B cell (primary cell): ENCODE results near the gene CTIF. TPM values are rescaled to one million over a fixed set of nuclear protein-coding genes. Genes with fewer than 3 reads are reported as not detected.

Experiments used
- ATAC-seq: fragments of 200-7000 bp; cut with Tn5 transposase; one replicate; pipeline ENCODE4 v1.10.0; 2021; ENCODE audit warnings: low read depth, mild to moderate bottlenecking, moderate number of reproducible peaks, moderate library complexity
- CTCF ChIA-PET: fragments of 350-600 bp; sonication (Branson Sonifier 250); formaldehyde crosslinking; loops from one replicate; lab custom pipeline; 2021; ENCODE audit warnings: antibody characterized with exemption, inconsistent platforms; lab: Charles Lee
- POLR2A ChIA-PET: fragments of 350-600 bp; sonication (Branson Sonifier 250); formaldehyde crosslinking; loops from one replicate; lab custom pipeline; 2021; ENCODE audit warnings: antibody characterized with exemption; lab: Charles Lee
- DNase-seq: peaks from one replicate; pipeline ENCODE4 v3.0.0; 2013
- H2AFZ ChIP-seq: 2 replicates; pipeline ENCODE4 v1.6.1; 2012; ENCODE audit warnings: mild to moderate bottlenecking, low read depth, low read length; ENCODE audit not compliant: insufficient read depth, poor library complexity, severe bottlenecking
- H3K27ac ChIP-seq, 2 donors: 1 replicate in 1 of 2; 2 replicates in 1 of 2; pipeline ENCODE4 v1.5.1; 2012 to 2013; ENCODE audit warnings: low read length in 2 of 2, mild to moderate bottlenecking in 2 of 2, moderate library complexity in 1 of 2
- H3K27me3 ChIP-seq, 4 experiments: fragments of 200-600 bp in 1 of 4; sonication (generic) in 1 of 4; replicated peaks in 1 of 4; 1 replicate in 2 of 4; 2 replicates in 2 of 4; pipeline versions ENCODE4 v1.6.1 to v1.7.0; 2013 to 2016; ENCODE audit warnings: low read length in 3 of 4, mild to moderate bottlenecking in 2 of 4, mixed read lengths in 1 of 4, moderate library complexity in 1 of 4; ENCODE audit not compliant: insufficient read depth in 4 of 4, control insufficient read depth in 3 of 4; ENCODE audit errors: control extremely low read depth in 1 of 4
- H3K36me3 ChIP-seq, 2 experiments: replicated peaks in 1 of 2; 1 replicate in 1 of 2; 2 replicates in 1 of 2; pipeline versions ENCODE4 v1.6.1 to v1.7.1; 2013; ENCODE audit warnings: low read length in 1 of 2; ENCODE audit not compliant: insufficient read depth in 2 of 2, control insufficient read depth in 1 of 2; ENCODE audit errors: control extremely low read depth in 1 of 2, extremely low read depth in 1 of 2
- H3K4me1 ChIP-seq, 2 donors: fragments of 200-600 bp in 1 of 2; sonication (generic) in 1 of 2; 1 replicate in 1 of 2; 2 replicates in 1 of 2; pipeline versions ENCODE4 v1.5.1 to v1.6.1; 2013 to 2017; ENCODE audit warnings: low read length in 2 of 2; ENCODE audit not compliant: control insufficient read depth in 2 of 2, insufficient read depth in 2 of 2
- H3K4me2 ChIP-seq: replicated peaks from 2 replicates; pipeline ENCODE3; 2012; ENCODE audit warnings: mild to moderate bottlenecking, low read depth, low read length; ENCODE audit not compliant: poor library complexity, severe bottlenecking
- H3K4me3 ChIP-seq, 5 experiments: fragments of 200-600 bp in 1 of 5; sonication (generic) in 1 of 5; 1 replicate in 3 of 5; 2 replicates in 2 of 5; pipeline versions ENCODE4 v1.5.1 to v1.7.0; 2011 to 2016; ENCODE audit warnings: low read length in 4 of 5, mild to moderate bottlenecking in 4 of 5, low read depth in 2 of 5, control low read depth in 1 of 5, moderate library complexity in 1 of 5; ENCODE audit not compliant: insufficient read depth in 1 of 5; ENCODE audit errors: control extremely low read depth in 1 of 5, extremely low read depth in 1 of 5
- H3K79me2 ChIP-seq: fragments of 200-600 bp; sonication (generic); one replicate; pipeline ENCODE4 v1.6.0; 2016; ENCODE audit warnings: low read length; ENCODE audit not compliant: control insufficient read depth, insufficient read depth
- H3K9ac ChIP-seq: fragments of 200-600 bp; sonication (generic); 2 replicates; pipeline ENCODE4 v1.6.1; 2017; ENCODE audit warnings: mild to moderate bottlenecking, low read length, moderate library complexity
- H3K9me3 ChIP-seq, 3 donors: one replicate each; pipeline versions ENCODE4 v1.6.1 to v1.7.1; 2013; ENCODE audit warnings: low read length in 2 of 3; ENCODE audit not compliant: control insufficient read depth in 2 of 3, insufficient read depth in 1 of 3; ENCODE audit errors: control extremely low read depth in 1 of 3
- H4K20me1 ChIP-seq: 2 replicates; pipeline ENCODE4 v1.6.0; 2012; ENCODE audit warnings: mild to moderate bottlenecking, low read length; ENCODE audit not compliant: insufficient read depth, control insufficient read depth, poor library complexity, severe bottlenecking
- H3K27ac Mint-ChIP-seq: one replicate; pipeline ENCODE4 v1.8.0; 2021; ENCODE audit warnings: mixed read lengths
- H3K27me3 Mint-ChIP-seq: one replicate; pipeline ENCODE4 v1.8.0; 2021; ENCODE audit warnings: mixed read lengths
- H3K4me1 Mint-ChIP-seq: one replicate; pipeline ENCODE4 v1.8.0; 2021; ENCODE audit warnings: mixed read lengths
- H3K4me3 Mint-ChIP-seq: one replicate; pipeline ENCODE4 v1.8.0; 2021; ENCODE audit warnings: mixed read lengths
- H3K9me3 Mint-ChIP-seq: one replicate; pipeline ENCODE4 v1.8.0; 2022; ENCODE audit warnings: mixed read lengths; ENCODE audit not compliant: insufficient read depth
- EZH2 ChIP-seq: IDR thresholded peaks from 2 replicates; pipeline ENCODE4 v1.6.1; 2012; ENCODE audit warnings: borderline replicate concordance, low read depth, mild to moderate bottlenecking, moderate library complexity, low read length; ENCODE audit not compliant: insufficient read depth, poor library complexity, severe bottlenecking
- WGBS: methylation state at CpG from one replicate; pipeline ENCODE4 v1.1.5; 2013; ENCODE audit warnings: missing lambda C conversion rate; ENCODE audit not compliant: insufficient coverage; 5-methylcytosine and 5-hydroxymethylcytosine counted together
- intact Hi-C: fragments of 100-400 bp; cut with micrococcal nuclease; formaldehyde crosslinking; loops from one replicate; pipeline ENCODE4 v1.10.0; 2022
- polyA plus RNA-seq: library from polyadenylated mRNA; depleted of rRNA; stranded (reverse); fragments of >200 nt; gene quantifications from 2 replicates; pipeline ENCODE4 v1.2.3, GENCODE V29; 2012
- total RNA-seq, 2 donors: library from RNA; stranded (reverse); fragments of 120-200 nt in 1 of 2; gene quantifications; 1 replicate in 1 of 2; 2 replicates in 1 of 2; pipeline versions ENCODE4 v1.2.3 to v1.2.4, GENCODE V29; 2013 to 2022
- TF ChIP-seq, protein P1 (sequence below): fragments of 200-600 bp; IDR thresholded peaks from one replicate; pipeline ENCODE4 v1.8.0; 2022; ENCODE audit warnings: antibody characterized with exemption, mild to moderate bottlenecking

Gene CTIF
- total and polyA plus RNA-seq, 2 donors (not counting 1 experiment from before 2014, with no cell fraction given), result 3.6 to 16.2 TPM

DNA sequence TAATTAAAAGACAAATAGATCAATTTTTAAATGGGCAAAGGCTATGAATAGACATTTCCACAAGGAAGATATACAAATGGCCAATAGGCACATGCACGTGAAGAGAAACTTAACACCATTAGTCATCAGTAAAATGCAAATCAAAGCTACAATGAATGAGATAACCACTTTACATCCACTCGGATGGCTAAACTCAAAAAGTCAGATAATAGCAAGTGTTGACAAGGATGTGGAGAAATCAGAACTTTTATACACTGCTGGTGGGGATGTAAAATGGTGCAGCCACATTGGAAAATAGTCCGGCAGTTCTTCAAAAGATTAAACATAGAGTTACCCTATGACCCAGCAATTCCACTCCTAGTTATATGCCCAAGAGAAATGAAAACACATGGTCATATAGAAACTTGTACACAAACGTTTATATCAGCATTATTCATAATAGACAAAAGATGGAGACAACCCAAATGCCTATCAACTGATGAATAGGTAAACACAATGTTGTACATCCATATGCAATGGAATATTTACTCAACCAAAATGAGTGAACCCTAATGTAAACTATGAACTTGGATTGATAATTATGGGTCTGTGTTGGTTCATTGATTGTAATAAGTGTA is 360.8 kb downstream of the CTIF start:
- POLR2A ChIA-PET, result no interaction called here
- H3K4me3 Mint-ChIP-seq, result no peak overlapping the region
- H3K27me3 Mint-ChIP-seq, result peaks cover 6% of the 10 kb centered on the region

DNA sequence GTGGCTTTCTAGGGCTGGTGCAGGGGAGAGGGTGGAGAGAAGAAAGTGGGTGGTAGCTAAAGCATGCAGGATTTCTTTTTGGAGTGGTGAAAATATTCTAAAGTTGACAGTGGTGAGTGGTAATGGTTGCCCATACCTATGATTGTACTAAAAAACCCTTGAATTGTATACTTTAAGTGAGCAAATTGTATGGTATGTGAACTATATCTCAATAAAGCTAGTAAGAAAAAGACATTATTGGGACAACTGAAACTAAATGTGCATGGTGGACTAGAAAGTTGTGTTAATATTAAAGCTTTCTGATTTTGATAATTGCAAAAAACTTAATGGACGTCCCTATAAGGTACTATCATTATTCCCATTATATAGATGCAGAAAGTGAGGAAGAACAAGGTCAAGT is 361.6 kb downstream of the CTIF start:
- no peak for DNase-seq
- H3K4me3 Mint-ChIP-seq, result no peak overlapping the region
- no peak for TF ChIP-seq EZH2
- TF ChIP-seq, protein P1, sequence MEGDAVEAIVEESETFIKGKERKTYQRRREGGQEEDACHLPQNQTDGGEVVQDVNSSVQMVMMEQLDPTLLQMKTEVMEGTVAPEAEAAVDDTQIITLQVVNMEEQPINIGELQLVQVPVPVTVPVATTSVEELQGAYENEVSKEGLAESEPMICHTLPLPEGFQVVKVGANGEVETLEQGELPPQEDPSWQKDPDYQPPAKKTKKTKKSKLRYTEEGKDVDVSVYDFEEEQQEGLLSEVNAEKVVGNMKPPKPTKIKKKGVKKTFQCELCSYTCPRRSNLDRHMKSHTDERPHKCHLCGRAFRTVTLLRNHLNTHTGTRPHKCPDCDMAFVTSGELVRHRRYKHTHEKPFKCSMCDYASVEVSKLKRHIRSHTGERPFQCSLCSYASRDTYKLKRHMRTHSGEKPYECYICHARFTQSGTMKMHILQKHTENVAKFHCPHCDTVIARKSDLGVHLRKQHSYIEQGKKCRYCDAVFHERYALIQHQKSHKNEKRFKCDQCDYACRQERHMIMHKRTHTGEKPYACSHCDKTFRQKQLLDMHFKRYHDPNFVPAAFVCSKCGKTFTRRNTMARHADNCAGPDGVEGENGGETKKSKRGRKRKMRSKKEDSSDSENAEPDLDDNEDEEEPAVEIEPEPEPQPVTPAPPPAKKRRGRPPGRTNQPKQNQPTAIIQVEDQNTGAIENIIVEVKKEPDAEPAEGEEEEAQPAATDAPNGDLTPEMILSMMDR, result no peak
- H3K27ac Mint-ChIP-seq, result no peak overlapping the region
- ATAC-seq, result no peak
- Histone ChIP-seq H3K4me2 (no peak overlapping the region), H3K27me3 (no peaks in the 10 kb centered on the region), H3K79me2 (no peaks in the 10 kb centered on the region), H4K20me1 (no peaks in the 10 kb centered on the region), H3K4me3 (no peak overlapping the region), H3K36me3 (no peaks in the 10 kb centered on the region), H2AFZ (no peak overlapping the region), H3K27ac (no peak overlapping the region), H3K9me3 (peaks cover 0 to 22% (median 10%) of the 10 kb centered on the region in 3 donors), H3K9ac (no peak overlapping the region), H3K4me1 (peaks cover 14 to 16% of the 10 kb centered on the region in 2 donors)
- peaks cover 6% of the 10 kb centered on the region for H3K27me3 Mint-ChIP-seq
- intact Hi-C loops, result no loop called here
- H3K9me3 Mint-ChIP-seq, result peaks cover 9% of the 10 kb centered on the region
- H3K4me1 Mint-ChIP-seq, result peaks cover 18% of the 10 kb centered on the region
- no CpG with 5 or more reads among the region's 1 CpG for WGBS
- ChIA-PET POLR2A (interaction anchor here (0.6 kb wide), 1 partner anchor 11 kb away, joined by 6 read pairs; no protein-coding TSS in a partner anchor), CTCF (no interaction called here)

More for the DNA sequence above, 360.8 kb downstream of the CTIF start:
- no peak overlapping the region for H3K4me3 ChIP-seq
- peaks cover 18% of the 10 kb centered on the region for H3K4me1 Mint-ChIP-seq
- H3K9me3 Mint-ChIP-seq, result peaks cover 6% of the 10 kb centered on the region
- H3K9ac ChIP-seq, result no peak overlapping the region
- H3K4me1 ChIP-seq, result peaks cover 14 to 16% of the 10 kb centered on the region in 2 donors
- H3K36me3 ChIP-seq, result no peaks in the 10 kb centered on the region
- H3K79me2 ChIP-seq, result no peaks in the 10 kb centered on the region
- ATAC-seq (no peak), DNase-seq (no peak)
- no peak overlapping the region for H3K27ac ChIP-seq
- no peaks in the 10 kb centered on the region for H3K27me3 ChIP-seq
- intact Hi-C loops, result no loop called here
- 80% methylated on average over 1 of the region's 4 CpGs for WGBS
- TF ChIP-seq, protein P1, result no peak
- TF ChIP-seq EZH2, result no peak
- CTCF ChIA-PET, result no interaction called here
- H3K9me3 ChIP-seq, result peaks cover 0 to 15% (median 5%) of the 10 kb centered on the region in 3 donors
- no peak overlapping the region for H3K27ac Mint-ChIP-seq
- no peak overlapping the region for H3K4me2 ChIP-seq
- no peaks in the 10 kb centered on the region for H4K20me1 ChIP-seq
- H2AFZ ChIP-seq, result no peak overlapping the region
